Keratinocyte (primary cell): ENCODE data around the gene MKS1. TPM values are rescaled to one million over a fixed set of nuclear protein-coding genes. Genes with fewer than 3 reads are reported as not detected.

Source experiments
- DNase-seq: peaks from one replicate; pipeline ENCODE4 v3.0.0-alpha.2; 2011; ENCODE audit warnings: low read depth, missing footprints, low spot score
- FAIRE-seq: peaks from 2 replicates; lab custom pipeline; 2011; peaks lifted over from hg19 to GRCh38; lab: Jason Lieb, UNC
- H2AFZ ChIP-seq: 2 replicates; pipeline ENCODE4 v1.6.0; 2012; ENCODE audit warnings: low read length, control low read depth, inconsistent platforms; ENCODE audit not compliant: control insufficient read depth
- H3K27ac ChIP-seq: 2 replicates; pipeline ENCODE4 v1.5.1; 2011; ENCODE audit warnings: low read length; ENCODE audit not compliant: control insufficient read depth, insufficient read depth
- H3K27me3 ChIP-seq: 3 replicates; pipeline ENCODE4 v1.6.0; 2011; ENCODE audit warnings: low read length; ENCODE audit not compliant: control insufficient read depth, insufficient read depth; ENCODE audit errors: extremely low read depth
- H3K36me3 ChIP-seq, 2 experiments: 2 replicates in 1 of 2; 3 replicates in 1 of 2; pipeline ENCODE4 v1.5.1; 2011; ENCODE audit warnings: low read length in 2 of 2, mild to moderate bottlenecking in 1 of 2; ENCODE audit not compliant: control insufficient read depth in 2 of 2, insufficient read depth in 2 of 2; ENCODE audit errors: extremely low read depth in 1 of 2
- H3K4me1 ChIP-seq: 3 replicates; pipeline ENCODE4 v1.5.1; 2011; ENCODE audit warnings: low read length; ENCODE audit not compliant: control insufficient read depth, insufficient read depth; ENCODE audit errors: extremely low read depth
- H3K4me2 ChIP-seq: 3 replicates; pipeline ENCODE4 v1.6.0; 2011; ENCODE audit warnings: low read depth, low read length; ENCODE audit not compliant: control insufficient read depth, insufficient read depth; ENCODE audit errors: extremely low read depth
- H3K4me3 ChIP-seq, 3 experiments: fragments of 200-600 bp in 1 of 3; sonication (generic) in 1 of 3; 2 replicates in 2 of 3; 3 replicates in 1 of 3; pipeline ENCODE4 v1.5.1; 2011 to 2016; ENCODE audit warnings: low read length in 3 of 3, mild to moderate bottlenecking in 3 of 3, control low read depth in 2 of 3, inconsistent platforms in 1 of 3, low read depth in 1 of 3, mixed read lengths in 1 of 3, mixed run types in 1 of 3, moderate library complexity in 1 of 3; ENCODE audit not compliant: control insufficient read depth in 2 of 3, insufficient read depth in 2 of 3; ENCODE audit errors: extremely low read depth in 1 of 3
- H3K79me2 ChIP-seq: 2 replicates; pipeline ENCODE4 v1.6.0; 2012; ENCODE audit warnings: low read length; ENCODE audit not compliant: control insufficient read depth, insufficient read depth
- H3K9ac ChIP-seq: 3 replicates; pipeline ENCODE4 v1.6.0; 2011; ENCODE audit warnings: low read length; ENCODE audit not compliant: control insufficient read depth, insufficient read depth; ENCODE audit errors: extremely low read depth
- H3K9me1 ChIP-seq: 3 replicates; pipeline ENCODE4 v1.6.0; 2011; ENCODE audit warnings: low read length; ENCODE audit not compliant: control insufficient read depth, insufficient read depth; ENCODE audit errors: extremely low read depth
- H3K9me3 ChIP-seq: 2 replicates; pipeline ENCODE4 v1.5.1; 2012; ENCODE audit warnings: low read depth, low read length; ENCODE audit not compliant: control insufficient read depth
- H4K20me1 ChIP-seq: 3 replicates; pipeline ENCODE4 v1.6.0; 2011; ENCODE audit warnings: low read length; ENCODE audit not compliant: control insufficient read depth, insufficient read depth; ENCODE audit errors: extremely low read depth
- CTCF ChIP-seq, 3 experiments: IDR thresholded peaks in 1 of 3; conservative IDR thresholded peaks in 1 of 3; optimal IDR thresholded peaks in 1 of 3; 2 replicates in 2 of 3; 3 replicates in 1 of 3; pipeline versions ENCODE3 to v1.5.1; 2011; ENCODE audit warnings: low read length in 3 of 3, mild to moderate bottlenecking in 3 of 3, moderate library complexity in 2 of 3, control low read depth in 1 of 3, inconsistent platforms in 1 of 3; ENCODE audit not compliant: insufficient read depth in 2 of 3; ENCODE audit errors: extremely low read depth in 1 of 3
- EZH2 ChIP-seq: IDR thresholded peaks from one replicate; pipeline ENCODE4 v1.6.1; 2012; ENCODE audit warnings: inconsistent platforms, mild to moderate bottlenecking, low read length, moderate library complexity
- dilution Hi-C: fragments of 300-500 bp; cut with MboI; formaldehyde crosslinking; loops from one replicate; pipeline ENCODE4 v1.7.0; 2020; ENCODE audit warnings: low sequenced_read_pairs; ENCODE audit not compliant: extremely low pct_ligation_motif_present
- polyA plus RNA-seq, 5 experiments: library from polyadenylated mRNA; depleted of rRNA in 3 of 5; stranded (reverse) in 3 of 5; stranded (forward) in 1 of 5; unstranded in 1 of 5; fragments of >200 nt; gene quantifications; 1 replicate in 1 of 5; 2 replicates in 3 of 5; 3 replicates in 1 of 5; pipeline versions ENCODE4 v1.2.1 to v1.2.3, GENCODE V29; 2011 to 2012; ENCODE audit warnings: missing spikeins in 2 of 5, low read depth in 1 of 5, low replicate concordance in 1 of 5

Gene MKS1
- polyA plus RNA-seq, 1 donor (not counting 4 experiments of a cell fraction or from before 2014, with no cell fraction given), result 12.2 TPM

- H3K27me3 ChIP-seq, result peaks cover 42% of the 10 kb centered on the region
- no peaks in the 10 kb centered on the region for H3K9me3 ChIP-seq
- H3K4me3 ChIP-seq, result peak overlapping the region; percentile 30 to 66 (median 57)
- H3K27ac ChIP-seq, result no peak overlapping the region
- FAIRE-seq (no peak), DNase-seq (no peak)
- H3K4me2 ChIP-seq, result peak overlapping the region; percentile 80
- H3K9me1 ChIP-seq, result no peaks in the 10 kb centered on the region
- no peaks in the 10 kb centered on the region for H4K20me1 ChIP-seq
- H3K4me1 ChIP-seq, result peaks cover 5% of the 10 kb centered on the region
- peak; percentile 24 for TF ChIP-seq EZH2
- TF ChIP-seq CTCF (optimal IDR thresholded peaks at IDR 0.05 in 1 of 3, IDR thresholded peaks at IDR 0.05 in 1 of 3, conservative IDR thresholded peaks at IDR 0.05 in 1 of 3; ENCODE audit: extremely low read depth in 1 of 3, insufficient read depth in 2 of 3, low read length in 3 of 3), result peak; percentile 80 to 99 (median 87)
- no peaks in the 10 kb centered on the region for H3K79me2 ChIP-seq
- H3K36me3 ChIP-seq, result no peaks in the 10 kb centered on the region
- H3K9ac ChIP-seq, result no peak overlapping the region
- dilution Hi-C loops, result no loop called here
- peak overlapping the region; percentile 89 for H2AFZ ChIP-seq
Measured at GRCh38 chr17:58249270-58250133, 30.4 kb upstream of the MKS1 start.

- Histone ChIP-seq H4K20me1 (no peaks in the 10 kb centered on the region), H3K9me1 (no peaks in the 10 kb centered on the region), H3K9ac (no peak overlapping the region), H3K4me1 (peaks cover 5% of the 10 kb centered on the region), H3K27ac (no peak overlapping the region), H3K9me3 (no peaks in the 10 kb centered on the region), H2AFZ (no peak overlapping the region), H3K4me3 (no peak overlapping the region), H3K4me2 (peak overlapping the region; percentile 80), H3K27me3 (peaks cover 43% of the 10 kb centered on the region), H3K79me2 (no peaks in the 10 kb centered on the region), H3K36me3 (no peaks in the 10 kb centered on the region)
- dilution Hi-C loops, result no loop called here
- FAIRE-seq (no peak), DNase-seq (no peak)
- TF ChIP-seq EZH2, result peak; percentile 2
- no peak for TF ChIP-seq CTCF (optimal IDR thresholded peaks at IDR 0.05 in 1 of 3, IDR thresholded peaks at IDR 0.05 in 1 of 3, conservative IDR thresholded peaks at IDR 0.05 in 1 of 3; ENCODE audit: extremely low read depth in 1 of 3, insufficient read depth in 2 of 3, low read length in 3 of 3)
Measured at GRCh38 chr17:58248955-58249269, 29.9 kb upstream of the MKS1 start.
